ENCODE measurements around the gene GTF2A2.
A peak's percentile ranks its signal among the peaks of the same experiment; 100 is the strongest.
"Not testable (repeated sequence)": the region's sequence is repeated elsewhere in the genome, so short reads cannot be mapped to it uniquely, and the experiment has no call there.

Gene GTF2A2

GRCh38 chr15:59678172-59678571 is 20.9 kb upstream of the GTF2A2 start:
- no peak for DNase-seq
- in situ Hi-C loops (cut with MboI; ENCODE audit: low pct_unique_long_range_greater_than_20kb, low sequenced_read_pairs): no loop called here

GRCh38 chr15:59676565-59676964 is 19.2 kb upstream of the GTF2A2 start:
- in situ Hi-C loops (cut with MboI; ENCODE audit: low pct_unique_long_range_greater_than_20kb, low sequenced_read_pairs): no loop called here
- DNase-seq: no peak

DNA sequence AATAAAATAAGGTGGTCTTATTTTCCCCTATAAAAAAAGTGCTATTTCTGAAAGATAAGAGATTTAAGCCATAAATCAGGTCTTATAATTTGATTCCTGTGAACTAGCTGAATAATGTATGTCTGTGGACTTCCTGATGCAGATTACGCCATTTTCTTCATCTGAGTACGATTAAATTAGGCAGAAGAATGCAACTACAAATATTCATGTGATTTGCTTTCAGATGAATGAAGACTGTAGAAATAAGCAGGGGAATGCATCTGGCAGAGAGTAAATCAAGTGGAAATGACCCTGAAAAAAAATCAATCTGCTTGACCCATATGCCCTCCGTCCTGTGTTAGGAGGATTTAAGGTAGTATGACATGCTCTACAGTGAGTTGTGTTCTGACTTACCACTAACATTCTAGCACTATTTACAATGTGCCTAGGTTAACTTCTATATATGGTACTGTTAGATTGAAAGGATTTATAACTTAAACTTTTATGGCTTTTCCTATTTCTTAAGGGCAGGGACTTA is 17.1 kb upstream of the GTF2A2 start:
- in situ Hi-C loops (cut with MboI; ENCODE audit: low pct_unique_long_range_greater_than_20kb, low sequenced_read_pairs): no loop called here
- no peak for DNase-seq

DNA sequence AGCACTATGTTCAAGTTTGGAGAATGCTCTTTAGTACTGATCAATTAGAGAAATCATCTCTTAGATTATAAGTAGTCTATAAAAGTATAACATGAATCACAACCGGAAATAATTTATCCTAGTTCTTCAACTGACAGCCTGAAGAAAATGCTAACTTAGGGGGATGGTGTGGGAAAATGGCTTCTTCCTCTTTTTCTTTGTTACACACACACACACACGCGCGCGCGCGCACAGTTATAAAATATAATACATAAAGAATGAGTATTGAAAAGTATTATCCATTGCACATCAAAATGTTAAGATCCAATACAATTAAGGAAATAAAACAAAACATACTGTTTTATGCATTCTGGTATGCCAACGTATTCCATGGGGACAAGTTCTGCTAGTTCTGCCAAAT is 11.2 kb upstream of the GTF2A2 start:
- DNase-seq: no peak
- in situ Hi-C loops (cut with MboI; ENCODE audit: low pct_unique_long_range_greater_than_20kb, low sequenced_read_pairs): no loop called here

- in situ Hi-C loops (cut with MboI; ENCODE audit: low pct_unique_long_range_greater_than_20kb, low sequenced_read_pairs): no loop called here
- no peak for DNase-seq
Measured at GRCh38 chr15:59662260-59662659, 4.9 kb upstream of the GTF2A2 start.

- no peak for DNase-seq
- in situ Hi-C loops (cut with MboI; ENCODE audit: low pct_unique_long_range_greater_than_20kb, low sequenced_read_pairs): no loop called here
Measured at GRCh38 chr15:59659366-59659765, 2.1 kb upstream of the GTF2A2 start.

DNA sequence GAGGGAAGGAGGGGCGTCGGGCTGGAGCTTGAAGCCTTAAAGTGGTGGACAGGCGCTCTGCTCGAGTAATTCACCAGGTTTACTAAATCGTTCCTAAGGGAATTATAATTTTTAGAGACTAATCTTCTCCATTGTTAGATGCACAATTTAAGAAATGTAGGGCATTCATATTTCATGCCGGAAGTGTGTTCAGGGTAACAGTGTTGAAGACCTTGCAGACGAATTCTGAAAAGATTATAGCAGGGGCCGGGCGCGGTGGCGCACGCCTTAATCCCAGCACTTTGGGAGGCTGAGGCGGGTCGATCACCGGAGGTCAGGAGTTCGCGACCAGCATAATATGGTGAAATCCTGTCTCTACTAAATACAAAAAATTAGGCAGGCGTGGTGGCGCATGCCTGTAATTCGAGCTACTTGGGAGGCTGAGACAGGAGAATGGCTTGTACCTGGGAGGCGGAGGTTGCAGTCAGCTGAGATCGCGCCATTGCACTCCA is 365 bp upstream of the GTF2A2 start:
- DNase-seq: no peak
- in situ Hi-C loops (cut with MboI; ENCODE audit: low pct_unique_long_range_greater_than_20kb, low sequenced_read_pairs): no loop called here

DNA sequence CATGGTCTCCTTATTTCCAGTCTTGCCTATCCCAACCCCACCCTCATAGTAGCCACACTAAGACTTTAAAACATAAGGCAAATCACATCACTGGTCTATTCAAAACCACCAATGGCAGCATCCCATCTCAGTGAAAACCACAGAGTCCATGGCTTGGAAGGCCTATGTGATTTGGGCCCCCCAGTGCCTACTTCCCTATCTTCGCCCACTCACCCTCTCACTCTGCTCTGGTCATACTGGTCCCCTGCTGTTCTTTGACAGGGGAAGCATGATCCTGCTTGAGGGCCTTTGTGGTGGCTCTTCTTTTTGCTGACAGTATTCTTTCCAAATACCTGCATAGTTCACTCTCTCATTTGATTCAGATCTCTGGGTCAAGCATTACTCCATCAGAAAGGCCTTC is 3.3 kb downstream of the GTF2A2 start:
- in situ Hi-C loops (cut with MboI; ENCODE audit: low pct_unique_long_range_greater_than_20kb, low sequenced_read_pairs): no loop called here
- DNase-seq: no peak

DNA sequence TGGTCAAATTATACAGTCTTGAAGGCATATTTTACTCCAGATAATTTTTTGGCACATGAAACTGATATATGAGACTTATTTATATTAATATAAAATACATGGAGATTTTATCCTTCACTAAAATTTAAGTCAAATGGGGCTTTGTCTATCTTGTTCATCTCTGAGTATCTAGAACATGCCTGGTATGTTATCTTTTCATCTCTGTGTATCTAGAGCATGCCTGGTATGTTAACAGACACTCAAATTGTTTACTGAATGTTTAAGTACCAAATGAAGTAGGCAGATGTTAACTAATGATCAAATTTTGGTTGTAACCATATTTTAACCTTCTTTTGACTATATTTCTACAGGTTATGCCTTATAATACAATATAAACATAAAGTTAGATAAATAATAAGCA is 7.7 kb downstream of the GTF2A2 start:
- in situ Hi-C loops (cut with MboI; ENCODE audit: low pct_unique_long_range_greater_than_20kb, low sequenced_read_pairs): loop anchor here (25.0 kb wide), 1 partner anchor 112 kb away; no protein-coding TSS in a partner anchor
- DNase-seq: no peak

GRCh38 chr15:59647085-59647484 is 10.2 kb downstream of the GTF2A2 start:
- in situ Hi-C loops (cut with MboI; ENCODE audit: low pct_unique_long_range_greater_than_20kb, low sequenced_read_pairs): loop anchor here (25.0 kb wide), 1 partner anchor 110 kb away; no protein-coding TSS in a partner anchor
- DNase-seq: no peak

DNA sequence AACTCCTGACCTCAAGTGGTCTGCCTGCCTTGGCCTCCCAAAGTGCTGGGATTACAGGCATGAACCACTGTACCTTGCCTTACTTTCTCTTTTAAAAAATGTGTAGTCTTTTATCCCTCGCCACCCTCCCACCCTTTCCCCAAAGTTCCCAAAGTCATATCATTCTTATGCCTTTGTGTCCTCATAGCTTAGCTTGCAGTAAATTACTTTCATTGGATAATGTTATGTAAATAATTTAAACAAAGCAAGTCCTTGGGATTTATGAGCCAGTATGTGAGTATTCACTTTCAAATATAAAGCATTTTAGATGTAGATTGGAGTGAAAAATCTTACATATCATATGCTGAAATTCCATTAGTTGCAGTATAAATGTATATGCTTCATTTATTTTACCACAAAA is 11.0 kb downstream of the GTF2A2 start:
- in situ Hi-C loops (cut with MboI; ENCODE audit: low pct_unique_long_range_greater_than_20kb, low sequenced_read_pairs): loop anchor here (25.0 kb wide), 1 partner anchor 109 kb away; no protein-coding TSS in a partner anchor

GRCh38 chr15:59645812-59646211 is 11.5 kb downstream of the GTF2A2 start:
- not testable (repeated sequence) for DNase-seq
- in situ Hi-C loops (cut with MboI; ENCODE audit: low pct_unique_long_range_greater_than_20kb, low sequenced_read_pairs): loop anchor here (25.0 kb wide), 1 partner anchor 109 kb away; no protein-coding TSS in a partner anchor

More for the DNA sequence above, 11.0 kb downstream of the GTF2A2 start:
- no peak for DNase-seq

DNA sequence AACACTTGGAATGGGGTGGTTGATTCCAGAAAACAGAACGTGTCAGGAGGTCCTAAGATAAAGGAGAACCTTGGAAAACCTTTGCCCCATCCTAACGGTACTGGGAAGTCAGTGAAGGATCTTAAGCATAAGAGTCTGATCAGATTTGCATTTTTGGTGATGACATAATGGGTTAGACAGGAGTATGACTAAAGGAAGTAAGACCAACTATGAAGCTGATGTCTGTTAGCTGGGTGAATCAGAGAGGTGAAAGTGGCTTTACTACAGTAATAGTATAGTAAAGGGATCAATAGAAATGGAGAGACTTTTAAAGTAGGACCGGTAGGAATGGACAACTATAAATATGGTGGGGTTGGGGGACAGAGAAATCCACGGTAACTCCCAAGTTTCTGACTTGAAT is 12.6 kb downstream of the GTF2A2 start:
- DNase-seq: no peak
- in situ Hi-C loops (cut with MboI; ENCODE audit: low pct_unique_long_range_greater_than_20kb, low sequenced_read_pairs): loop anchor here (25.0 kb wide), 1 partner anchor 107 kb away; no protein-coding TSS in a partner anchor

- in situ Hi-C loops (cut with MboI; ENCODE audit: low pct_unique_long_range_greater_than_20kb, low sequenced_read_pairs): loop anchor here (25.0 kb wide), 1 partner anchor 105 kb away; no protein-coding TSS in a partner anchor
- DNase-seq: no peak
Measured at GRCh38 chr15:59642351-59642750, 15.0 kb downstream of the GTF2A2 start.

- not testable (repeated sequence) for DNase-seq
- in situ Hi-C loops (cut with MboI; ENCODE audit: low pct_unique_long_range_greater_than_20kb, low sequenced_read_pairs): loop anchor here (25.0 kb wide), 1 partner anchor 100 kb away; no protein-coding TSS in a partner anchor
Measured at GRCh38 chr15:59637507-59637906, 19.8 kb downstream of the GTF2A2 start.

DNA sequence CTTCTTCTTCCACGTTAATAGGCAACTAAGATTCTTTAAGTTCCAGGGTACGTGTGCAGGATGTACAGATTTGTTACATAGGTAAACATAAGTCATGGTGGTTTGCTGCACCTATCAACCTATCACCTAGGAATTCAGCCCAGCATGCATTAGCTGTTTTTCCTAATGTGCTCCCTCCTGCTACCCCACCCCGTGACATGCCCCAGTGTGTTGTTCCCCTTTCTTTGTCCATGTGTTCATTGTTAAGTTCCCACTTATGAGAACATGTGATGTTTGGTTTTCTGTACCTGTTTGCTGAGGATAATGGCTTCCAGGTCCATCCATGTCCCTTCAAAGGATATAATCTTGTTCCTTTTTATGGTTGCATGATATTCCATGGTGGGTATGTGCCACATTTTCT is 21.1 kb downstream of the GTF2A2 start:
- no peak for DNase-seq
- in situ Hi-C loops (cut with MboI; ENCODE audit: low pct_unique_long_range_greater_than_20kb, low sequenced_read_pairs): loop anchor here (25.0 kb wide), 1 partner anchor 99 kb away; no protein-coding TSS in a partner anchor

- no peak for DNase-seq
- in situ Hi-C loops (cut with MboI; ENCODE audit: low pct_unique_long_range_greater_than_20kb, low sequenced_read_pairs): loop anchor here (25.0 kb wide), 1 partner anchor 95 kb away; no protein-coding TSS in a partner anchor
Measured at GRCh38 chr15:59632714-59633113, 24.6 kb downstream of the GTF2A2 start.

- in situ Hi-C loops (cut with MboI; ENCODE audit: low pct_unique_long_range_greater_than_20kb, low sequenced_read_pairs): no loop called here
Measured at GRCh38 chr15:59622289-59622688, 35.0 kb downstream of the GTF2A2 start.

GRCh38 chr15:59618406-59618805 is 38.9 kb downstream of the GTF2A2 start:
- in situ Hi-C loops (cut with MboI; ENCODE audit: low pct_unique_long_range_greater_than_20kb, low sequenced_read_pairs): no loop called here
- DNase-seq: no peak

More at GRCh38 chr15:59622289-59622688, 35.0 kb downstream of the GTF2A2 start:
- peak; percentile 53 for DNase-seq

DNA sequence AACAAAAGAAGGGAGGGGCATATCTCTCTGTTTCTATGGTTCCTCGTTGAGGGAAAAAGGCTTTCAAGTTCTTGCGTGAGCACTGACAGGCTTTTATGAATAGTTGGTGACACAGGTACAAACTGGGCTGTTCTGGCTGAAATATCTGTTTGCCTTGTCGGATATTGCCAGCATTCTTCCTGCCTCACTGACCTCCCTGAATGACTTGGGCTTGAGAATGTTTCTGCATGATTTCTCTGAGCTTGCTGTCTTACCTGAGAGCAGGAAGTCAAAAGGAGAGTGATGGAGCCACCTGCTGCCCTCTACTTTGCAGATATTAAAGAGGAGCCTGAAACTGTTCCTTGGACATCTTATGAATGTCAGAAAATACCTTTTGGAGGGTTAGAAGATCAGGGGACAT is 40.9 kb downstream of the GTF2A2 start:
- in situ Hi-C loops (cut with MboI; ENCODE audit: low pct_unique_long_range_greater_than_20kb, low sequenced_read_pairs): no loop called here
- no peak for DNase-seq

DNA sequence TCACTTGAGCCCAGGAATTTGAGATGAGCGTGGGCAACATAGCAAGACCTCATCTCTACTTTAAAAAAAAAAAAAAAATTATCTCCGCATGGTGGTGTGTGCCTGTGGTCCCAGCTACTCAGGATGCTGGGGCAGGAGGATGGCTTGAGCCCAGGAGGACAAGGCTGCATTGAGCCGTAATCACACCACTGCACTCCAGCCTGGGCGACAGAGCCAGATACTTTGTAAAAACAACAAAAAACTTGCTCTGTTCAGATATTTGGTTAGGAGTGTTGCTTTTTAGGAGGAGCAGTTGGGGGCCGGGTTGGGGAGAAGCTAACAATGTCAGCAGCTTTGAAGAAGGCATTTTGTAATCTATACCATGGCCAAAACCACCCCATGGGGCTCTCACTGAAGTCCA is 41.7 kb downstream of the GTF2A2 start:
- no peak for DNase-seq
- in situ Hi-C loops (cut with MboI; ENCODE audit: low pct_unique_long_range_greater_than_20kb, low sequenced_read_pairs): no loop called here
